Urothelium cell line (cell line): Measurements from ENCODE around the gene CAMK2G.
A peak's percentile ranks its signal among the peaks of the same experiment; 100 is the strongest.
"Not testable (repeated sequence)": the region's sequence is repeated elsewhere in the genome, so short reads cannot be mapped to it uniquely, and the experiment has no call there.

Experiments used
- DNase-seq: peaks from one replicate; pipeline ENCODE4 v3.0.0; 2011; ENCODE audit warnings: low spot score, mixed read lengths
- FAIRE-seq: peaks from 2 replicates; lab custom pipeline; 2011; peaks lifted over from hg19 to GRCh38; lab: Jason Lieb, UNC

CAMK2G gene

DNA sequence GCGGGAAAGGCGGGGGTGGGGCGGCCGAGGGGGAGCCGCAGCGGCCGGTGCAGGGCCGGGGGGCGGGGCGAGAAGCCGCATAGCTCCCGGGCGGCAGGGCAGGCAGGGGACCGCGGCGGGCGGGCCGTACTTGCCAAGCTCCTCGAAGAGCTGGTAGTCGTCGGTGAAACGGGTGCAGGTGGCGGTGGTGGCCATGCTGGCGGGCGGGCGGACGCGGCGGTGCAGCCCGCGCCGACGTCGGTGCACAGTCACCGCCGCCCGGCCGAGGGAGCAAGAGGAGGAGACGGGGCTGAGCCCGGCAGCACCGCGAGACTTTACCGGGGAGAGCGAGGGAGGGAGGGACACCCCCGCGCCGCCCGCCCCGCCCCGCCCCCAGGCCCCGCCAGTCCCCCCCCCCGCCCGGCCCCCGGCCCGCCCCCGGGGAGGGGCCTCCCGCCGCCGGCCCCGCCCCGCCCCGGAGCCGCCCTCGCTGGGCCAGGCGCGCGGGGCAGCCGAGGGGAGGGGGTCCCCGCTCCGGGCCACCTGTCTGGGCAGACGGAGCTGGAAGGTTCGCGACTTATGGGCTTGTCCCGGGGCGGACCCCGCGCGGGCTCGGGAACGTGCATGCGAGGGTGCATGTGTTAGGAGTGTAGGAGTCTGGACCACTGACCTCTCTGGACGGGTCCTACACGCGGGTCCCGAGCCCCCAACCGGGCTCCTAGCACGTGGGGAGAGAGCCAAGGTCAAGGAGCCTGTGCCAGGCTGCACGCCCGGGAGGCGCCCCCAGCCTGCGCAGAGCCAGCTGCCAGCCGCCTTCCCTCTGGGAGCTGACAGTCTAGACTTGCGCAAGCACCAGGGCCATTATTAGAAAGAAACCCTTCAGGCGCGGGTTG is at the start of gene CAMK2G:
TSS of gene CAMK2G (minus strand) at position 289 of the 872 bp plus-strand sequence. CDS start at position 195, 94 bp downstream.
- DNase-seq (peak; percentile 97), FAIRE-seq (peak; percentile 83)

- FAIRE-seq (no peak), DNase-seq (no peak)
Observed at GRCh38 chr10:73922864-73923133, 48.4 kb upstream of the CAMK2G start.

DNA sequence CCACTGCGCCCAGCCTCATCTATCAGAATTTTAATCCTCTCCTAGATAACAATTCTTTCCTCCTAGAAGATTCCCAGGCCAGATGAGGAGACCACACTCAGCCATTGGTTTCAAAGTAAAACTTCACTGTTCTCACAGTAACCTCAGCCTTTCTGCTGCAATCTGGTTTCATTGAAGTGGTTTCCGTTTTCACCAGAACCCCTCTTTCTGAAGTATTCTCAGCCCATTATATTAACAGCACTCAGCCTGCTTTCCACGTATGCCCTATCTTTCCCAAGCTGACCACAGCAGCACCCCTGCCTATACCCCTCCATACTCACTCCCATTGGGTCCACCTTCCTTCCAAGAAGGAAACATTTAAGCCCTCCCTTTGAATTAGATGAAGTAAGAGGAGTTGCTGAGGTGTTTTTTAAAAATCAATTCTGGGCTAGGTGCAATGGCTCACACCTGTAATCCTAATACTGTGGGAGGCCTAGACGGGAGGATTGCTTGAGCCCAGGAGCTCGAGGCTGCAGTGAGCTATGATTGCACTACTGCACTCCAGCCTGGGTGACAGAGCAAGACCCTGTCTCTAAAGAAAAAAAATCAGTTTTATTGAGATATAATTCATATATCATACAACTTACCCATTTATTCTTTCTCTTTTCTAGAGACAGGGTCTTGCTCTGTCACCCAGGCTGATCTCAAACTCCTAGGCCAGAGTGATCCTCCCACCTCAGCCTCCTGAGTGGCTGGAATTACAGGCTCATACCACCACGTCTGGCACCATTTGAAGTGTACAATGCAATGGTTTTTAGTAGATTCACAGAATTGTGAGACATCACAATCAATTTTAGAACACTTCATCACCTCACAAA is 47.9 kb upstream of the CAMK2G start:
- FAIRE-seq (no peak), DNase-seq (no peak)

DNA sequence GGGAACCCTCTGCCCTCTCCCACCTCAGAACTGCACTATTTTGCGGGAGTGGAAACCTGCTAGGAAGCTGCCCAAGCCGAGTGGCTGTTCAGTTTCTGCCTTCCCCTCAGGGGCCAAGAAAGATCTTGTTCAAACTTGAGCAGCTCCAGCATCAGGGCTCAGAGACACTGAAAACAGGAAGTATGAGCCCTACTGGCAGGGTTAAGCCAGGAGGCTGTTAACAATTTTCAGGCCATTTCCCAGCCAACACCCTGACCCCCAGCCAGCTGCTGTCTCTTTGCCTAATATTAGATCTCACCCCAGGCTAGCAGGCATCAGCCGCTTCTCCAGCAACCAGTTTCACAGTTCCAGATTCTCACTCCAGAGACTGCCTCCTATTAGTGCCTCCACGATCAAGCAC is 45.7 kb upstream of the CAMK2G start:
- no peak for DNase-seq

GRCh38 chr10:73919481-73919880 is 45.1 kb upstream of the CAMK2G start:
- not testable (repeated sequence) for FAIRE-seq, DNase-seq

More for the DNA sequence above, 45.7 kb upstream of the CAMK2G start:
- FAIRE-seq: no peak

DNA sequence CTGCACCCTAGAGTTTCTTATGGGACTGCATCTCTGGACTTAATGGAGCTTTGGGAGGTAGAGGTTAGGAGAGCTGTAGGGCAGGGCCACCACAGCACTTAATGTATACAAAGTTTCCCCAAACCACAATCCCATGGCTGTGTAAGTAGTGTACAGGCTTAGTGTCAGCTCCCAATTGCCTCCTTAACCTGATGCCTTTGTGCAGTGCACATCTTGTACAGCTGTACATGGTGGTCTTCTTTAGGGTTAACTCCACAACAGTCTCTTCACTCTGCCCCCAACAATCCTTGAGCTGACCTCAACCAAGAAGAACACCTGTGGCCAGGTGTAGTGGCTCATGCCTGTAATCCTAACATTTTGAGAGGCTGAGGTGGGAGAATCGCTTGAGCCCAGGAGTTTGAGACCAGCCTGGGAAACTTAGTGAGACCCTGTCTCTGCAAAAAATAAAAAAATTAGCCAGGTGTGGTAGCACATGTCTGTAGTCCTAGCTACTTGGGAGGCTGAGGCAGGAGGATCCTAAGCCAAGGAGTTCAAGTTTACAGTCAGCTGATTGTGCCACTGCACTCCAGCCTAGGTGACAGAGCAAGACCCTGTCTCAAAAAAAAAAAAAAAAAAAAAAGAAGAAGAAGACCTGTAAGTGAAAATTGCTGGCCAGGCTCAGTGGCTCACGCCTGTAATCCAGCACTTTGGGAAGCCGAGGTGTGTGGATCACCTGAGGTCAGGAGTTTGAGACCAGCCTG is 43.4 kb upstream of the CAMK2G start:
- FAIRE-seq (no peak), DNase-seq (no peak)

GRCh38 chr10:73916761-73917470 is 42.6 kb upstream of the CAMK2G start:
- DNase-seq (no peak), FAIRE-seq (no peak)

GRCh38 chr10:73915206-73915851 is 41.0 kb upstream of the CAMK2G start:
- no peak for FAIRE-seq

GRCh38 chr10:73914036-73914435 is 39.7 kb upstream of the CAMK2G start:
- DNase-seq (no peak), FAIRE-seq (no peak)

More at GRCh38 chr10:73915206-73915851, 41.0 kb upstream of the CAMK2G start:
- no peak for DNase-seq

DNA sequence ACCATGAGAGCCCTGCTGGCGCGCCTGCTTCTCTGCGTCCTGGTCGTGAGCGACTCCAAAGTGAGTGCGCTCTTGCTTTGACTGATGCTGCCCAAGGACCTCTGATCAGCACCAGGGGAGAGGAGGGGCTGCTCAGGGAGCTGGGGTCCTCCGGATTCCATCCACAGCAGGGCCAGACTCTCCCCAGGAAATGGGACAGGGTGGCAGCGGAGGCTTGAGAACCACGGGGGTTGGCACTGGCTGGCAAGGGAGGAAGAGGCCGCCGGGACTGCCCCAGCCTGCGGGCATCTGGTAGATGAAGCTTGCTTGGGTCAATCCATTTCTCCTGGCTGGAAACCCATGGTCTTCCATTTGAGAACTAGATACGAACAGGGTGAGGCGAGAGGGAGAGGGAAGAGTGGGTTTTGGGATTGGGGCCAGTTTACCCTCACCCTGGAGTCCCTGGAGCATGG is 37.2 kb upstream of the CAMK2G start:
- no peak for FAIRE-seq
- DNase-seq: no peak

GRCh38 chr10:73910764-73911552 is 36.6 kb upstream of the CAMK2G start, which contains the start of gene PLAU:
PLAU (plus strand) TSS chr10:73911132; CDS start chr10:73911556, 424 bp downstream.
- peak; percentile 46 for DNase-seq
- no peak for FAIRE-seq

GRCh38 chr10:73910401-73910763 is 36.0 kb upstream of the CAMK2G start:
- no peak for DNase-seq
- FAIRE-seq: no peak

GRCh38 chr10:73909540-73910115 is 35.3 kb upstream of the CAMK2G start:
- DNase-seq: no peak
- FAIRE-seq: no peak

GRCh38 chr10:73908853-73909539 is 34.6 kb upstream of the CAMK2G start:
- DNase-seq (peak; percentile 66), FAIRE-seq (no peak)

- FAIRE-seq (no peak), DNase-seq (no peak)
Observed at GRCh38 chr10:73907841-73908517, 33.6 kb upstream of the CAMK2G start.

DNA sequence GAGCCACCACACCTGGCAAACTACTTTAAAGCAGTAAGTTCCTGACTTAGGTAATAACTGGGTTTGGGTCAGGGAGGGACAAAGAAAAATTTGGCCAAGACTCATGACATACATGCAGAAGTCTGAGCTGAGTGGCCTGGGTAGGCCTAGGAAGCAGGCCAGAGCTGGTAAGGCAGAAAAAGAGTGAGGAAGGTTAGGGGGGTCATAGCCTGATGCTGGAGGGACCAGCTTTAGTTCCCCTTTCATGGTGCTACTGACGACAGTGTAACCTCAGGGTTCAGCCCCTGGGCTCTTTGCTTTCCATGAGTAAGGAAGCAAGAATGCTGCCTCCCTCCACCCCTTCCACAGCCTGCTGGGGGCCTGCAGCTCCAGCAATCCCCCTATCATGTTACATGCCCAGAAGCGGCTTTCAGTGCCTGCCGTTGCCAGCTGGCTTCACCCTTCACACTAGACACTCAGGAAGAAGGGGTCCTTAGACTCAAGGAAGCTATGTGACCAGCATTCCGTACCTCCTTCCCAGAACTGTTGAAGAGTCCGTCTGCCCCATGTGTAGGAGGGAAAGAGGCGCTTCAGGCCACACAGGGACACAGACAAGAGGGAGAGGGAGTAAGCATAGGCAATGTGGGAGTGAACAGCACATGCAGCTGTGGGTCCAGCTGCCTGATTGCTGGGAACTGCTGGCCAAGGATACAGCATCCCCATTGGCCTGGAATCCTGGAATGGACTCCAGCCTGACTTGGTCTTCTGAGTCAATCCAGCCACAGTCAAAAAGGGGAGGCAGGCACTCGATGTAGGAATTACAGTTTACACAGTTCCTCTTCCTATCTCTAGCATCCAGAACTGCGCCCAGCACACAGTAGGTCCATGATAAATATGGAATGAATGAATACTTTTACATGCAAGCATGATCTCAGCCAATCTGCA is 32.4 kb upstream of the CAMK2G start:
- peak; percentile 91 for DNase-seq
- peak; percentile 93 for FAIRE-seq
